Left kidney (tissue), 8 donors: Measurements from ENCODE around the gene OR8A1. TPM values are rescaled to one million over a fixed set of nuclear protein-coding genes. Genes with fewer than 3 reads are reported as not detected.

Experiments used
- DNase-seq: peaks from one replicate; pipeline ENCODE4 v3.0.0-alpha.2; 2013
- long read RNA-seq, 8 donors: transcript quantifications; one replicate each; lab custom pipeline, GENCODE V29; 2026
- polyA plus RNA-seq: library from polyadenylated mRNA; unstranded; fragments of 120-200 nt; gene quantifications from one replicate; pipeline ENCODE4 v1.2.1, GENCODE V29; 2013; ENCODE audit not compliant: insufficient read length

OR8A1 gene
- polyA plus RNA-seq = 0.05 TPM
- long read RNA-seq, donor 1 = 0 reads
- long read RNA-seq, donor 2 = 0 reads
- long read RNA-seq, donor 3 = 0 reads
- long read RNA-seq, donor 4 = 0 reads
- long read RNA-seq, donor 5 = 0 reads
- long read RNA-seq, donor 6 = 0 reads
- long read RNA-seq, donor 7 = 0 reads
- long read RNA-seq, donor 8 = 0 reads

DNA sequence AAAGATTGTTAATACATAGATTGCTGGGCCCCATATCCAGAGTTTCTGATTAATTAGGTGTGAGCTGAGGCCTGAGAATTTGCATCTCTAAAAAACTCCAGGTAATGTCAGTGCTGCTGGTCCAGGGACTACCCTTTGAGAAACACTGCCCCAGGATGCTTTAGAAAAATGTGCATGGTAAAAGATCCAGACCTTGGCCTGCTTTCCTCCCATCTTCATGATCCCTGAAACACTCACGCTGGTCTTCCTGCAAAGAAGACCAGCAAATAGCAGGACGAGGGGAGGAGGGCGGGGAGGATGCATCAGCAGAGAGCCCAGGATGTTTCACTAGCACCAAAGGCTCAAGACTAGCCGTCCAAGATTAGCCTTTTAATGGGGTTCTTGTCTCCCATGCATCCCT, at the start of gene OR8A1:
TSS of gene OR8A1 (plus strand) at position 301 of the 400 bp plus-strand sequence. CDS start 123 bp downstream, outside the sequence.
- no peak for DNase-seq

DNA sequence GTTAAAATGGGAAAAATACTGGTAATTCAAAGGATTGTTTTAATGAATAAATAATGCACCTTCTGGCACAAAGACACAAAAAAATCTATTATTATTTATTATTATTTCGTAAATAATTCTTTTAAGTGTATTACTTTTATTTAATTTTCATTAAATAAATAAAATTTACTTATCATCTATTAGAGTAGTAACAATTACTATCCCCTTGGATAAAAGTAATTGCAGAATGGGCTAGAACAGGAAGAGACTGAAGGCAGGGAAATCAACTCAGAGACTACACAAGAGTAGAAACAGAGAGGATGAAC, 49.3 kb upstream of the OR8A1 start:
- no peak for DNase-seq

DNA sequence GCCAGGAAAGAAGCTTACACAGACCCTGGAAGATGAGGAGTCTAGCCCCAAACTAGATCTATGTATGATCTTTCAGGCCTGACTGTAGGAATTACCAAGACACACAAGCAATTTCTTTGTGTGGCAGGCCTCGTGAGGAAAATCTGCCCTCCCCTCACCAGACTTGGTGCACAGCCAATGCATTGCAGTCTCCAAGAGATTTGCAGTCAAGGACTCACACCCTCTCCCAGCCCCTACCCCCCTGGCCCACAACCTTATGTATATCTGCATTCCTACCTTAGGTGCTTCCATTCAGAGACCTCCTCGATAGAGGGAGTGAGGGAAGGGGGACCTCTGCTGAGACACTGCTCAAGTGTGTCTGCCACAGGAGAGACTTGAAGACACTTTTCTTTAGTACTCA, 36.2 kb upstream of the OR8A1 start:
- no peak for DNase-seq

DNA sequence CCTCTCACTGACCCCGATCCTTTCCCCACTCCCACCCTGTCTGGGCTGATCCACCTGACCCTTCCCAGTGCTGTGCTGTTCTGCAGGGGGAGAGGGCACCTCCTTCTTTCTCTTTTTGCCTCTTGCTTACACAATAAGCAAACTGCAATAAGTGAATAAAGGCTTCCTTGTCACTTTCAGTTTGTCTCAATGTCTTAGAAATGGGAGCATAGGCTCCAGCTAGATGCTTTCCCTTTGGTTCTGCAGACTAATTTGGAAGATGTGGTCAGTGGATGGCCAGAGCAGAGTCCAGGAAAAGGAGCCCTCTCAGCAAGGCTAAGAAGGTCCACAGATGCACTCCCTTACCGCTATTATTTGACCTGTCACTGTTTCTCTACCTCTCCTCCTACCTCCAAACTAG, 35.7 kb upstream of the OR8A1 start:
- DNase-seq = no peak

DNA sequence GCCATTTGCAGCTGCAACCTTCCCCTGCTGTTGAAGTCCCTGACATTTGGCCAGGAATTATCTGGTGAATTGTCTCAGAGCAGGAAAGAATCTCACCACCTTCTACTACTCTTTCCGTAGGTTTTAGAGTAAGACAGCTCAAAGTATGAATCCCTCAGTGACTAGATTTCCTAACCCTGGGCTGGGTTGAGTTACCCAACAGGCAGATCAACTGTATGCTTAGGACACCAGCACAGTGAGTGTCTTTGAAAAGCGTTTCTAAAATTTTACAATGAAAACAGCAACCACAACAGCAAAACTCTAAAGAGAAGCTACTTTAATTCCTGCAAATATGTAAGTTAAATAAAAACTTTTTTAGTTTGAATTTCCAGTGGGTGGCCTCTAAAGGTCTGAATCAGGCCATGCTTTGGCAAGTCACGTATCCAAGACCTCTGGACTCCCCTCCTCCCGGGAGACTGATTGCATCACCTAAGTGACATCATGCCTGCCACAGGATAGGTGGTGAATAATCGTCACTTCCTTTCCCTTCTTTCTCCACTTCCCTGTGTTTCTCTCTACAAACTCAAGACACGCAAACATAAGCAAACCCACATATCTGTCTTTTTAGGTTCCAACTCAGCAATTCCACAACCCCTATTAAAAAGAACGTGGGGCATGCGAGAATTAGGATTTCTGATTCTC, 34.1 kb upstream of the OR8A1 start:
- DNase-seq = no peak

DNA sequence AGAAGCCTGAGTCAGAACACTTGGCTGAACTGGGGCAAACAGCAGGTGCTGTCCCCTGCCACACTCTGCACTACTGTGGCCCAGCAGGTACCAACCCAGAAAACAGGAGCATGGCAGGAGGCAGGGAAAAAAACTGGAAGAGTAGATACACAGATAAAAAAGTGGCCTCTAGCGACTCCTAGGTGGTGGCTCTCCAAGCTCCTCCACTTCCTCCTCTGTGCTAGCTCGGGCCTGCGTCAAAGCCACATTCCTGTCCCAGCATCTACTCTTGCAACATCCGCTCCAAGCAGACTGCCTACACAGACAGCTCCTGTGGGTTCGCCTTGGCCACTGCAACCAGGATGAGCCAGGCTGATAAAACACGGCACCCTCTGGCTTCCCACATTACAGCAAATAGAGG, 33.3 kb upstream of the OR8A1 start:
- no peak for DNase-seq

DNA sequence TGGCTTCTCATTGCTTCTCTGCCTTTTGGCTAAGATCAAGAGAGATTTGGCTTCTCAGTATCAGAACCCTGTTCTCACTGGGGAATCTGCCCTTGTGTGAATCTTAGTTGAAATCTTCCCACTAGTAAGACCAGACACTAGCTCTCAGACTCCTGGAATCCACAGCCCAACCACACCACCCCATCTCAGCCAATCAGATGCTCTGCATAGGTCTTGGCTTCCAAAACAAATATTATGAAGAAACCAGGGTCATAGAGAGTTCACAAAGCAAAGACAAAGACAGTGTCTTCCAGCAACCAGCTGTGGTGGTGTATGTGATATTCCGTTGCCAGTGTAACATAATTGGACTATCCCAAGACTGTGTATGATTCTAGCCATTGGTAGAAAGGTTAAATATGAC, 31.8 kb upstream of the OR8A1 start:
- peak; percentile 3 for DNase-seq

DNA sequence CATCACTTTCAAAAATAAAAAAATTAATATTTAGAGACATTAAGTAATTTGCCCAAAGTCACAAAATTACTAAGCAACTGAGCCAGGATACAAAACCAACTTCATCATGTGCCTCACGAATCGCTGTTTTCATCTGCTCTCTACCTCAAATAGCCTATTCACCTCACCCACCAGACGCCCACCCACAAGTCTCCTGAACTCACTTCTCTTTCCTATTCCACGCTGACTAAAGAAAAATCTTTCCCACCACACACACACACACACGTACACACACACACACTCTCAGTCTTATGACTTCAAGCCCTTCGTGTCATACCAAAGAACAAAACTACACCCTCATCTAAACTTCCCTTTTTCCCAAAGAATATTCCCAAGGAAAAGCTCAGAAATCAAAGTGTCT, 28.6 kb upstream of the OR8A1 start:
- DNase-seq = no peak

DNA sequence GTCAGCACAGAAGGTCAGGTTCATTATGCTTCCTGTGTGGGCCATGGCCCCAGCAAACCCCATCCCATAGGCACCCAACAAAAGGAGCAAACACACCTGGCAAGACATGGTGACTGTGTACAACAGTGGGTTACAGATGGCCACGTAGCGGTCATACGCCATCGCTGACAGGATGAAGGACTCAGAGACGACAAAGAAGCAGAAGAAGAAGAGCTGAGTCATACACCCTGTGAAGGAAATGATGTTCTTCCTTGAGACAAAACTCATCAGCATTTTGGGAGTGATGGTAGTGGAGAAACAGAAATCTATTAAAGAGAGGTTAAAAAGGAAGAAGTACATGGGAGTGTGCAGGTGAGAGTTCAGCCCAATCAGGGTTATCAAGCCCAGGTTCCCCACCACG, 26.7 kb upstream of the OR8A1 start:
- no peak for DNase-seq

DNA sequence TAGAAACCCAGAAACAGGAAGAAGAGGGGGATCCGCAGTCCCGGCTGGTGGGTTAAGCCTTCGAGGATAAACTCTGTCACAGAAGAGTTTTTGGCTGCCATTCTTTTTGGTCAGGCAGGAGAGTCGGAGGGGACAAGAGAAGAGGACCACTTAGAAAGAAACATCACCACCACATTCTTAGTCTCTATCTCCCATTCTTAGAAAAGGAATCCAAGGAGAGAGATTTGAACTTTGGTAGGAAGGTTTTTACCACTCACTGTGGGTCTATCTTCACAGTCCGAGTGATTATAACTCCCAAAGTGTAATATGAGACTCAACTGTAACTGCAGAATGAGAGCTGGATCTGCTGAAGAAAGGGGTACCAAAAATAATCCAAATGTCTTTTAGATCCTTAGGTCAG, 26.2 kb upstream of the OR8A1 start, which contains the start of gene OR8B12:
TSS of gene OR8B12 (minus strand) at position 101 of the 400 bp plus-strand sequence. CDS start at position 101, 0 bp downstream.
- no peak for DNase-seq

DNA sequence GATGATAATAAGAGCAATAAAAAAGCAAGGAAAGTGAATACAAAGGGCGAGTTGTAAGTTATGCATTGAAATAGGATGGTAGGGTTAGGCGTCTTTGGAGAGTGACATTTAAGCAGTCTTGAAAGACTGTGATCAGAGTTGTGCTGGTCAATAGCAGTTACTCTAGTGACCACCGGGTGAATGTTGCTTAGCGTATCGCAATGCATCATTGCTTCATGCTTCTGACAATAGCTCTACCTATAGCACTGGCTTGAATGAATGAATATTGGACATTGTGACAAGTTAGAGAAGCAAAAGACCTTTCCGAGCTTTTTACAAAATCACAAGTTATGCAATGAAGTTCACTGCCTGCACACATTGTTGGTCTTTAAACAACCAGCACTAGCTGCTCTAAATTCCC, 18.6 kb upstream of the OR8A1 start:
- DNase-seq = no peak

DNA sequence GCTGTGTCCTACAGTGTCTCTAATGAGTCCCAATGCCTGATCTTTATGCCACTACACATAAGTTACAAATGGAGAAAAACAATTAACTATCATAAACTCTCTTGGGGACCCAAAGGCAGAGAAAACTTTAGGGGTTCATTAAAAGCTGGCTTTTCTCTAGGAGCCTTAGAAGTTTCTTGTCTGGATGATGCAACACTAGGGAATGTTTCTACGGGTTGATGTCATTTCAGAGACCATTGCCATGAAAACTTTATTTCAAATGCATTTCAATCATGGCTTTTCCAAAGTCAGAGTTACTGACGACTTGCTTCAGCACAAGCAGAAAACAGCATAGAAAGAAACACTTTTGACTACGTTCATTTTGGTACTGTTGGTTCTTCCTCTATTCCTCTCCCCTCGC, 17.8 kb upstream of the OR8A1 start:
- DNase-seq = no peak

DNA sequence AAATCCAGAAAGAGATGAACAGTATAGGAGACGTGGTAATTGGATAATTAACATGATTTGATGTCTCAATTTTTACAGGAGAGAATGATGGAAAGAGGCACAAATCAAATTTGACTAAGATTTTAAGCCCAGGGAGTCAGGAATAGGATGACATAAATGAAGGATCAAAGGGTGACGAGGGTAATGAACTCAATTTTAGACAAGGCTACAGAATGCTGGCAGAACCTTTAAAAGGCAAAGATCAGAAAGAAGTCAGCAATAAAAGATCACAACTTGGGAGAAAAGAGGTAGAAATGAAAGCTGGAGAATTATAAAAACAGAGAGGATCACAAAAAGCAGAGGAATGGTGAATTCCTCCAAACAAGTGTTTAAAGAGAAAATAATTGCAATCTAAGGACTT, 13.0 kb upstream of the OR8A1 start:
- no peak for DNase-seq

DNA sequence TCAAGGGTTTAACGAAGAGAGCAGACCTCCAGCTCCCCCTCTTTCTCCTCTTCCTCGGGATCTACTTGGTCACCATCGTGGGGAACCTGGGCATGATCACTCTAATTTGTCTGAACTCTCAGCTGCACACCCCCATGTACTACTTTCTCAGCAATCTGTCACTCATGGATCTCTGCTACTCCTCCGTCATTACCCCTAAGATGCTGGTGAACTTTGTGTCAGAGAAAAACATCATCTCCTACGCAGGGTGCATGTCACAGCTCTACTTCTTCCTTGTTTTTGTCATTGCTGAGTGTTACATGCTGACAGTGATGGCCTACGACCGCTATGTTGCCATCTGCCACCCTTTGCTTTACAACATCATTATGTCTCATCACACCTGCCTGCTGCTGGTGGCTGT, 363 bp downstream of the OR8A1 start:
- no peak for DNase-seq

DNA sequence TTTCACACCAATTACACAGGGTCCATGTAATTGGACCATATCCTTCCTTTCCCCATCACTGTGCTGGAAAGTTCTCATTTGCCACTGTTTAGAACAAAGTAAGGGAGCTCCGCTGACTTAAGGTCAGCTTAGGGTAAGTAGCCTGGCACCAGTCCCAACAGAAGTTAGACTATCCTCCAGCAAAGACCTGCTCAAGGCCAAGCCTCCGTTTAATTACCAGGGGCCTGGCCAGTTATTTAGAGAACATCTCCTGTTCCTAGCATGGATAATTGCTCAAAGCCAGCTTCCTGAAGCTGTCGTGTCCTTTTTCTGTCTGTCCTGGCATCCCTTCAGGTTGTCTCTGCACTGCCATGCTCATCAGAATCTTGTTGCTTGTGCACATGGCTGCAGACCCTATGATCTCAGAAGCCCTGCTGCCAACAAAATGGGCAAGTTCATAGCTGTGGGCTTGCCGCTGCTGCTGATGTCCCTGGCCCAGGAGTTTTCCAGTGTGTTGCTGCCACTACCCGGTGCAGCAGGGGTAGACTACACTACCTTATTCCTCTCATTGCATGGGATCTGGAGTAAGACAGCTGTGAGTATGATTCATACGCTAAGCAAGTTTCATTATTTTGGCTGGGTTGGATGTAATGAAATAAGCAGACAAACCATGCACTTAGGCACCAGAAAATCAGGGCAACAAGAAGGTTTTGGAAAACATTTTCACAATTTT, 8.1 kb downstream of the OR8A1 start:
- no peak for DNase-seq

DNA sequence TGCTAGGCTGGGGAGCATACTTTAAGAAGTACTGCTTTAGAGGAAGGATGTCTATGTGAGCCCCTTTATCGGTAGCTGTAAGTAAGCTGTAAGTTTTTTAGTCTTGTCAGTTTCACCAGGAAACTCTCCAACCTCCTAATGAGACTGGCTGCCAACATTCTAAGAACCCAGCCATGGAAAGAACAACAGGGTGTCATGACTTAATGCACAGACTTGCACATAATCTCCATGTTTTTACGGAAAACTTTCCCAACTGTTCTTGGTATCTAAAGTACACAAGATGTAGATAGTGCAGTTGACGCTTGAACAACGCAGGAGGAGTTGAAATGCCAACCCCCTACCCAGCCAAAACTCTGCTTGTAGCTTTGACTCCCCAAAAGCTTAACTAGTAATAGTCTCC, 9.0 kb downstream of the OR8A1 start:
- DNase-seq = no peak

DNA sequence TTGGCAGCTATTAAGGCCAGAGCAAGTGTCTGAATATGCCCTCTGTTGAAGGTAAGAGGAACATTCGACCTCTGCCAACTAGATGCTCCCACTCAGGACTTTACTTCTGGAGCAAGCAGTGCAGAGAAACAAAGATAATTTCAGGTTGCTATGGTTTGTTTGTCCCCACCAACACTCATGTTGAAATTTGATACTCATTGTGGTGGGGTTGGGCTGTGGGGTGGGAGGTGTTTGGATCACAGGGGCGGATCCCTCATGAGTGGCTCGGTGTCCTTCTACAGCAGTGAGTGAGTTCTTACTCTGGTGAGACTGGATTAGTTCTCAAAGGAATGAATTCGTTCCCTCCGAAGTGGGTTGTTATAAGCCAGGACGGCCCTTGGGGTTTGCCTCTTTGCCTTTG, 12.0 kb downstream of the OR8A1 start:
- DNase-seq = no peak

DNA sequence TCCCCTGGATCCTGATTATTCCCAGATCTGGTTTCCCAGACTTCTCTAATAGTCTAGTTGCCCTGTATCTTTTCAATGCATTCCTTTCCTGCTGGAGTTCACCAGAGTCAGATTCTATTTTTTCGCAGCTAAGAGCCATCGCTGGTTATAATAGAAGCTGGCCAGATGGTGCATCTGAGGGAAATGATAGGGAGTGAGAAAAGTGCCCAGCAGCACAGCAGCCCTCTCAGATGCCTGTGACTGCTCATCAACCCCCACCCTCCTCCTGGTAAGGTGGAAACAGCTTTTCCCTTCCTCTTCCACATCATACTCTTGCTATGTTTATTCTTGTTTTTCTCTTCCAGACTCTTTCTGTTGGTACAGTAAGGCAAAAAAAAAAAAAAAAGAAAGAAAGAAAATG, 12.8 kb downstream of the OR8A1 start:
- DNase-seq = no peak

DNA sequence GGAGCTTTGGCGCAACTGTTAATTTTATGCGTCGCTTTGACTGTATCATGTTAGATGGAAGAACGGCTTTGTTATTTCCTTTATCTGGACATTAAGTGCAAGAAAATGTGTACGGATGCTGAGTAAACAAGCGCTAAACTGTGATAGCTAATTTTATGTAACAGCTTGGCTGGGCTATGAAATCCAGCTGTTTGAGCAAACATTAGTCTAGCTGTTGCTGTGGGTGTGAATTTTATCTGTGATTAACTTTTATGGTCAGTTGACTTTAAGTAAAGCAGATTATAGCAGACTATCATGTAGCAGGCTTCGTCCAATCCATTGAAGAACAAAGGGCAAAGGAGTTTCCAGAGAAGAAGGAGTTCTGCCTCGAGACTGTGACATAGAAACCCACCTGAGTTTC, 14.0 kb downstream of the OR8A1 start:
- DNase-seq = no peak

DNA sequence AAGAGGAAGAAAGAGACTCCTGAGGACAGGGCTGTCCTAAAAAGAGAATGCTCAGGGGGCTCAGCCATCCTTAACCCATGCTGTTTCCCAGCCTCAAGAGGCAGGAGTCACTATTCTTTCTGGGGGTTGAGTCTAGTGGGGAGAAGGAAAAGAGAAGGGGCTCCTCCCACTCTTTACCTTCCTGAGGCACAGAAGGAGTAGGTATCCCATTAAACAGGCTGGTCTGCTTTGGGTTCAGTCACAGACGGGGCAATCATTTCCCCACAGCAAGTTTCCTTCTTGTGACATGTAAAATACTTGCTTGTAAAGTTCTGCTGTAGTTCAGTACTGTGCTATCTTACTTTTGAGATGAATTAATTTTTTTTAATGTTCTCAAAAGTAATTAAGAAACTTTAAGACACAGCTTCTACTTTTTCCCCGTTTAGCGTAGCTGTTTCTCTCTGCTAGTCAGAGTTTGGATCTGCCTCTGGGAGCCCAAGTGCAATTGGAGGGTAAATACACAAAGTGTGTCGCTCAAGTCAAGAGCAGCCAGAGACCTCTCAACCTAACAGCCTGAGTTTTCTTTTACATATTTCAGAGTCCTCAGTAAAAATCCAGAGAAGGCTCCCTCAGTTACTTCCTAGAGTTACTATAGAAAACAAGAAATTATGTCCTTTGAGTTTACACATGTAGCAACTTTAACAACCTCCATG, 15.0 kb downstream of the OR8A1 start:
- DNase-seq = no peak

DNA sequence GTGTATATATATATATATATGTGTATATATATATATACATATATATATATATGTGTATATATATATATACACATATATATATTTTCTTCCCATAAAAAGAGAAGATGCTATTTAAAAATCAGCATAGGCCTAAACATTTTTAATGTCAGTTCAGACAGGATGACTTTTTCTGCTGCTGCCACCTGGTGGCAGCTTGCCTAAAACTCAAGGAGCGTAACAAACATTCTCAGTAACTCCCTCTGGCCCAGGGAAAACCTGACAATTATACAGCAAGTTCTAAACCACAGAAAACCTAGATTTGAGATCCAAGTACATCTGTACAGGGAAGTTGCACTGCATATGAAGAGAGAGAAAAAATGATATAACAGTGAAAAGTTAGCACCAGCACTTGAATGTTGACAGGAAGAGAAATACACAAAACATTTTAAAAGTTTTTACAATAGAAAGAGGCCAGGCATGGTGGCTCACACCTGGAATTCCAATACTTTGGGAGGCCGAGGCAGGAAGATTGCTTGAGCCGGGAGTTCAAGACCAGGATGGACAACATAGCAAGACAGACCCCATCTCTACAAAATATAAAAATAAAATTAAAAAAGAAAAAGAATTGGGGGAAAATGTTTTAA, 16.6 kb downstream of the OR8A1 start:
- DNase-seq = peak; percentile 56

DNA sequence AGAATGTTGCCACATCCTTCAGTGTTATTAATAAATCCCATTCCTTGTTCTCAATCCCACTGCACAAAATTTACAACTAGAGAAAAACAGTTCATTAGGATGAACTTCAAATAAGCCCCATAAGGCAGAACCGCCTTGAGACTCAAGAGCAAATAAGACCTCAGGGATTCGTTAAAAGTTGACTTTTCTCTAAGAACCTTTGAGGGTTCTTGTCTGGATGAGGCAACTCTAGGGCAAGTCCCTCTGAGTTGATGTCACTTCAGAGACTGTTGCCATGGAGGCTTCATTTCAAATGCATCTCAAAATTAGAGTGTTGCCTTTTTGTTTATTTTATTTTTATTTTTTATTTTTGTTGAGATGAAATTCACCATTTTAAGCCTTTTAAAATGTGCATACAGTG, 21.6 kb downstream of the OR8A1 start:
- DNase-seq = no peak

DNA sequence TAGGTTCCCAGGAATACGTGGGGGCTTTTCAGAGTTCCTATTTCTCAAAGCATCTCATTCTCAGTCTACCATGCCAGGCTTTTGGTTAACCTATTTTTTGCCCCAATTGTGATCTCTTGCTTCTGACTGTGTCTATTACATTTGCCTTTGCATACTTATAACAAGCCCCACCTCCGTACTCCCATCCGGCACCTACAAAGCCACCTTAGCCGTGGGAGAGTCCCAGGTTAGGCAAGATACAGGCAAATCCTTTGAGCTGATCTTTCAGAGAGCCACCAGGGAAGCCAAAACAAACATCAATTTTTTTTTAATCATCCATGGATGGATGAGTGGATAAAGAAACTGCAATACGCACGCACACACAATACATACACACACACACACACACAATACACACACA, 22.8 kb downstream of the OR8A1 start:
- no peak for DNase-seq
